DMS79 treated with DMSO at 0.1 percent for 48 hours (cell line): Measurements from ENCODE around the gene MYOG.

ENCODE experiments used
- DNase-seq: peaks from one replicate; lab custom pipeline; 2025; lab: John Stamatoyannopoulos, UW

The MYOG gene

GRCh38 chr1:203090421-203091198 lies 4.8 kb upstream of the MYOG start:
- DNase-seq: no peak

GRCh38 chr1:203089651-203090045 lies 3.8 kb upstream of the MYOG start:
- DNase-seq: no peak

- no peak for DNase-seq
Measured at GRCh38 chr1:203089001-203089650, 3.3 kb upstream of the MYOG start.

- DNase-seq: no peak
Measured at GRCh38 chr1:203088441-203088840, 2.6 kb upstream of the MYOG start.

DNA sequence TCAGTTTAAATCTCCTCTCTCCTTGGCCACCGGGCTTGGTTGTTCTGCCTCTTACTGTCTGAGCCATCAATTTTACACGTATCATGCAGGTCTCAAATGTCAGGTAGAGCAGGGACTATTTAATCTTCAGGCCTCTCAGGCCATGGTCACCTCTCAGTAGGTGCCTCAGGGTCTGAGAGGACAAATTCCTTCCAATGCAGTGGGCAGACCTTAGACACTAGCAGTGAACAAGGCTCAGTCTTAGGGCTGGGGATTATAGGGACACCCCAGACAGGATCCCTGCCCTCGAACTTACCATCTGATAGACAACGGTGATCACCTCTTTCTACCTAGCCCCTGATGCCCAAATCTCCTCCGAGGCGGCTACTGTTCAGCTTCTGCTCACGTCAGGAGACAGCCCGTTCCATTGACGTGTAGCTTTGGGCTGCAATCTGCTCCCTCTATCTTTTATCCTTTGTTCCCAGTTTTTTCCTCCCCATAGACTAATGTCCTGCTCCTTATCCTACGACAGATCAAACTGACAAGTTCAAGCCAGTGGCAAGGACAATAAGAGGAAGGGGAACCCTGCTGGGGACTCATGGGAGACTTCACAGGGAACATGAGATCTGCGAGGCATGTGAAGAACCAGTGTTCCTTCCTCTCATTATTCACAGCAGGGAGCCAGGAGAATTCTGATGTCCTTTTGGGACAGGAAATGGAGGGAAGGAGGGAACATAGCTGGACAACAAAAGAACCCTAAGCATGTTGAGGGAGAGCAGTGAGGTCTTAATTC lies 1.4 kb upstream of the MYOG start:
- no peak for DNase-seq

DNA sequence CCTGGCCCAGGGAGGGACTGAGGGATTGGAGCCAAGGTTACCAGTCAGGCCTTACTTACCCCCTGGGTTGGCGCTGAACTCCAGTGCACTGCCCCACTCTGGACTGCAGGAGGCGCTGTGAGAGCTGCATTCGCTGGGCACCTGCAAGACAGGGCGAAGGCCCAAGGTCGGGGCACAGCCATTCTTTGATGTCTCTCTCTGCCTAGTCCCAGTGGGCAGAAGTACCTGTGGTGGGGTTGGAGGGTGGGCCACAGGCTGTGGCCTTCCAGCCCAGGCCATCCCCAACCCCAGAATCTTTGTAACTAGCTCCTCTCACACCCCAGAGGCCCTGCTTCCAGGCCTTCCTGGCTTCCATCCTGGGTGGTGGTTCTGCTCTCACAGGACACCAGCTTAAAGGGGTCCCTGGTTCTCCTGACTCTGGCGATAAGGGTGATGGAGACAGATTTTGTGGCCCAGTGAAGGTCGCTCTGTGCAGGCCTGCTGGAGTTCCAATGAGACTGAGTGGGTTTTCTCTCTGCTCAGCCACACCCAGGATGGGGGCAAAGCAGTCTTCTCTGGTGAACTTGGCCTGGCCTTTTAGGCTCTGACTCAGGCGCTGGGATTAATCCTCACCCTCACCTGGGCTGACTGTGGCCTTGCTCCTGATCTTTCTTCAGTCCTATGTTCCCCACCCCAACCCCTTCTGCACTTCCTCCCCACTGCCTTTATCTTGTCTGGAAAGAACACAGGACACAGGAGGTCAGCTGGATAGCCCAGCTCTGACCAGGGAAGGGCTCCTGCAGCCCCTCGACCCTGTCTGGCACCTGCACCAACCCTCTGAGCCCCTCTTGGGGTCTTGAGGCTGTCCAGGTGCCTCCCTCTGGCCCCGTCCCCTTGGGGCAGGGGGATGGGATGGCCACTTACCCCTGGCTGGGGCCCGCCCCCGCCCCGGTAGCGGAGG lies 954 bp downstream of the MYOG start:
- DNase-seq: no peak

GRCh38 chr1:203083463-203083921 lies 2.3 kb downstream of the MYOG start:
- DNase-seq: no peak

GRCh38 chr1:203082571-203083462 lies 3.0 kb downstream of the MYOG start:
- DNase-seq: no peak

- no peak for DNase-seq
Measured at GRCh38 chr1:203082231-203082505, 3.6 kb downstream of the MYOG start.

DNA sequence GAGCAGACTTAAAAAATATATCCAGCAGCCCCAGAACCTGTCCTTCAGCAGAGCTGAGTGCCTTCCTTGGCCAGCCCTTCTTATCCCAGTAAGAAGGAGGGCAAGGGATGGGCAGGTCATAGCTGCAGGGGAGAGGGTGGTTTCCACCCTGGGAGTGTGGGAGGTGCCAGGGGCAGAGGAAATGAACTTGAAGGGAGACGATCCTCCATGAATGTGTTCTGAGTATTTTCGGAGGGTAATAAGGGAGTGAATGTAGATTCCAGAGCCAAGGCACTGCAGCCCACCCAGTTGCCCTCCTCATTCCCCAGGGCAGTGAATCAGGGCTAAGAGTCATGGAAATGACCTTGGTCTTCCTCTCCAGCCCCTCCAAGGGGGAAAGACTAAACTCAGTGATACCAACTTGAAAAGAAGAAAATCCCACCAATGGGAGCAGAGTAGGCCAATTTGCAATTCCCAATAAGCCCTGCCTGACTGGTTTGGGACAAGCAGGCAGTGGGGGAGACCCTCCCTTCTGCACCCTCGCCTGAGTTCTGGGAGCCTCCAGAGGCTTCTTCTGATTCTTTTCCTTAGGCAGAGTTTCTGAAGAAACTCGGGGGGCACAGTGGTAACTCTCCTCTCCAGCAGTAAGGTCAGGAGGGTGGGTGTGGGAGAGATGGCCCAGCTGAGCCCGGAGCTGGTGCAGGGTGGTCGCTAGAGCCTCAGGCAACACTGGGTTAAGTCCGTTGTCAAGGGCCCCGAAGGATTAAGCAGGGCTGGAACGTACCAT lies 4.2 kb downstream of the MYOG start:
- no peak for DNase-seq

DNA sequence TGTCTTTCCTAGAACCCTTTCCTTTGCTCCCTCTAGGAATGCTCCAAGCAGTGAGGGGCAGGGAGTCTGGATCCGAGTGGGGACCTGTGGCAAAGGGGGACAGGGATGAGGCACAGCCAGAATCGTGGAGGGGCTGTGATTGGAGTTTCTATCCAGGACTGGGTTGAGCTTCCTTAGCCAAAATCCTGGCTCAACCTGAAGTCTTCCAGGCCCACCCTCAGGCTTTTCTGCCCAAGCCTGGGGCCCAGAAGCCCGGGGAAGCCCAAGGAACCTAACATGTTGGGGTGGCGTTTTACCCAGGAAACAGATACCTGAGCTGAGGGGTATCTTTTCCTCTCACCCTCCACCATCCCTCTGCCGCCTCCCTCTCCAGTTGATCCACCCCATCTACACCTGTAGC lies 5.4 kb downstream of the MYOG start:
- DNase-seq: no peak

GRCh38 chr1:203078478-203078877 lies 7.3 kb downstream of the MYOG start:
- no peak for DNase-seq

GRCh38 chr1:203077956-203078355 lies 7.9 kb downstream of the MYOG start:
- DNase-seq: no peak

- no peak for DNase-seq
Measured at GRCh38 chr1:203077367-203077766, 8.4 kb downstream of the MYOG start.

DNA sequence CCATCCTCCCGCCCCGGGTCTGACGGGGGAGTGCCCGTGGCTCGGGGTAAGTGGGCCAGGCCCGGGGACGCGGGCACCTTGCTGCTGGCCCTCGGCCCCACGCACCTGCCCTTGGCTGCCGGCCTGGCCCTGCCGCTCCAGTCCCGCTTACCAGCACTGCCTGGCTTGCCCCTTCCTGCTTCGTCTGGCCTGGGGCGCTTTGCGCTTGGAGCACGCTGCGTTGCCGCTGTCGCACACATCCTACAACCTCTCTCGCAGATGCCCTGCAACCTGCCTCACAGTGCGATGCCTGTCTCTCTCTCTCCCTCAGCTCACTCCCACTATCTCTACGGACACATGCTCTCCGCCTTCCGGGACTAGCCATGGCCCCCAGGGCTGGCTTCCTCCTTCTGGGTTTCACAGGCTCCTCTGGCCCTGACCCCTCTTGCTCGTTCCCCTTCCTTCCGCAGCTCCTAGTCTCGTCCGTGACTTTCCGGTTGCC lies 9.7 kb downstream of the MYOG start:
- no peak for DNase-seq

DNA sequence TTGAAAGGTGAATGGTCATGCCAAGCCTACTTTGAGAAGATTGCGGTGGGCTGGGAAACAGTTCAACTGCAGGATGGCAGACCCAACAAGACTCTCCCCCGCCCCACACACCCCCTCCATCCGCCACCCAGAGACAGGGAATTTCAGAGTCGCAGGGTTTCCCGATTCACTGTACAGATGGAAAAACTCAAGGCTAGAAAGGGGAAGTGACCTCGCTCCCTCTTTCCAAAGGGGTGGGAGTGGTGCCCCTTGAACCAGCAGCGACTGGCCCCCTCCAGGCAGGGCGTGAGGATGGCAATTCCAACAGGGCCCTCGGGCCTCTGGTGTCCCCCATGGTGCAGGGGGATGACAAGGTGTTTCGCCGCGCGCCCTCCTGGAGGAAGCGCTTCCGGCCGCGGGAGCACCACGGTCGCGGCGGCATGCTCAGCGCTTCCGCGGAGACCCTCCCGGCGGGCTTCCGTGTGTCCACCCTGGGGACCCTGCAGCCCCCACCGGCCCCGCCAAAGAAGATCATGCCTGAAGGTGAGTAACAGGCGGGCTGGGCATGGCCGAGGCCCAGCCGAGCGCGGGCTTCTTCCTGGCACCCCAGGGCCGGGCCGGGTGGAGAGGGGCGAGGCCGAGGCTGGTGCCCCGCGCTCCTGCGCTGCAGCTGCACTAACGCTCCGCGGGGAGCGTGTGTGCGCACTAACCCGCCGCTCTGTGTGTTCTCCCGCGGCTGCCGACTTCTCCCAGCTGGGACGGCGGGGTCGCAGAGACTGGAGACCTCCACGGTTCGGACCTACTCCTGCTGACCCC lies 10.4 kb downstream of the MYOG start:
- DNase-seq: no peak

- no peak for DNase-seq
Measured at GRCh38 chr1:203074610-203075009, 11.2 kb downstream of the MYOG start.

- no peak for DNase-seq
Measured at GRCh38 chr1:203073469-203073868, 12.3 kb downstream of the MYOG start.

DNA sequence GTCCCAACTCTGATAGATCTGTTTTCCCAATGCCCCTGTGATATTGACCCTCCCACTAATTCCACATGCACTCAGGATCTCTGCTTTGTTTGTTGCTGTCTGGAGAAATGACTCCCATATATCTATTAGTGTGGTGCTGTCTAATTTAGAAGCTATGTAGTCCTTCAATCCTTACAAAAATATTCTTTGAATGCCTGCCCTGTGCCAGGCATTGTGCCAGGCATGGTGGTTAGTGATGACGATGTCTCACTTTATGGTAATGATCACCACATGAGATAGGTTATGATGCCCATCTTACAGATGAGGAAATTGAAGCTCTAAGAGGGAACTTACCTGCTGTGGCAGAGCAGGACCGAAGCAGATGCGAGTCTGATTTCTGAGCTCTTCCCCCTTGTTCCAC lies 12.9 kb downstream of the MYOG start:
- DNase-seq: no peak
